GM18498 (cell line): Measurements from ENCODE around the gene ERN2.

ENCODE experiments used
- ATAC-seq: cut with Tn5 transposase; IDR thresholded peaks from one replicate; pipeline ENCODE4 v1.9.1; 2021; ENCODE audit warnings: mild to moderate bottlenecking, moderate library complexity; ENCODE audit not compliant: unreplicated experiment

The ERN2 gene

GRCh38 chr16:23640931-23641765, 71.9 kb downstream of the ERN2 start, which contains the start of the genes DCTN5 and PALB2:
Gene DCTN5 (plus strand): TSS chr16:23641466. CDS start chr16:23641543, 77 bp downstream.
Gene PALB2 (minus strand): TSS chr16:23641310. CDS start chr16:23641157, 153 bp downstream.
- peak; percentile 94 for ATAC-seq

- no peak for ATAC-seq
Observed at GRCh38 chr16:23640615-23640930, 72.4 kb downstream of the ERN2 start.
